NCI-H1694 (cell line): ENCODE measurements around the gene SELE.

Experiments used
- DNase-seq: peaks from one replicate; lab custom pipeline; 2025; lab: John Stamatoyannopoulos, UW

SELE gene

DNA sequence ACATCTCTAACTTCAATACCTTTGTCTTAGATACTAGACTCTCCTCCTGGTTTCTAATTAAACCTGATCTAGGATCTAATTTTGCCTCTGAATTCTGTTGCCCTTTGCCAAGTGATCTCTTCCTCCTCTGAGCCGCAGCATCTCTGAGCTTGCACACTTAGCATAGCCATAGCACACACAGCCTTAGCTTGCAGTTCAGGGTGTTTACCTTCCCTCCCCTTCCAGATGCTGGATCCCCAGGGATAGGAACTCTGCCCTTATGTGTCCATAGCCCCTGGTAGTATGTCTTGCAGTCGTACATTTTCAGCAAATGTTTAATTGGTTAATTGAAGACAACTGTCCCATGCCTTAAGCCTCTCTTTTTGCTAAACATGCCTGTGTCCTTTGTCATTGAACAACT lies 52.7 kb downstream of the SELE start:
- DNase-seq = no peak

DNA sequence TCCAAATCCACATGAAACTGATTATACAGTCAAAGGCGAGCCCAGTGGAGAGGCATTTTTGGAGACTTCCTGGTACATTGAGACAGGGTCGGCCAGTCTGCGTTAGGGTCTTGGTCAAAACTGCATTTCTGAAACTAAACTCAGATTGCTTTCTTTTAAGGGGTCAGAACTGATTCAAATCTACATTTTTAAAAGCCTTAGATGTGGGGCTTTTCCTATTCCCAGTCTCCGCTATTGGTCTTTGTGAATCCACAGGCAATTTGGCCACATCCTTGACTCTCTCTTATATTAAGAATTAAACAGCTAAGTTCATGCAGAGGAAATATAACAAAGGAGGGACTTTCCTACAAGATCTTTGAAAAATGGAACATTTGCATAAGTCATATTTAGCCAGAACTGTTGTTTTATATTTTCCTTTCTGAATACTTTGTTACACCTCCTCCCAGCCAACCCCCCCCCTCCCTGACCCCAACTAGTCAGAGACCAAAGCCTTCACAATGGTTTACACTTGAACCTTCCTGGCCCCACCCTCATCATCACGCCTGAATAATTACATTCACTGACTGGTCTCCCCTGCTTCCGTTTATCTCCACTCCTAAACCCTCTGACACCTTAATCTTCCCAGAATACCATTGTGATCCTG lies 53.4 kb downstream of the SELE start:
- no peak for DNase-seq

DNA sequence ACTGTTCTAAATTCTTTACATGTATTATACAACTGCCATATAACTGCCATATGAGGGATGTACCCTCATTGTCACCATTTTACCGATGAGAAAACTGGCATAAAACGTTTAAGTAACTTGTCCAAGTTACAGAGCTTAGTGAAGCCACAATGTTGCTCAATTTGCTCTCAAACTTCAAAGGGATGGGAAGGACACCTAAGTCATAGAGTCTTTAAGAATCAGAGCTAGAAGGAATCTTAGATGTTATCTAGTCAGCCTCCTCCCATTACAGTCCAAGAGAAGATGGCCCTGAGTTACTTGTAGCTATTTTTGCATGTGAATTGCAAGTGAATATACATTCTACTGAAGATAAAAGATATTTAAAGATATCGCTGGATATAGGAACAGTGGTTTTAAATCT lies 54.2 kb downstream of the SELE start:
- DNase-seq = no peak

DNA sequence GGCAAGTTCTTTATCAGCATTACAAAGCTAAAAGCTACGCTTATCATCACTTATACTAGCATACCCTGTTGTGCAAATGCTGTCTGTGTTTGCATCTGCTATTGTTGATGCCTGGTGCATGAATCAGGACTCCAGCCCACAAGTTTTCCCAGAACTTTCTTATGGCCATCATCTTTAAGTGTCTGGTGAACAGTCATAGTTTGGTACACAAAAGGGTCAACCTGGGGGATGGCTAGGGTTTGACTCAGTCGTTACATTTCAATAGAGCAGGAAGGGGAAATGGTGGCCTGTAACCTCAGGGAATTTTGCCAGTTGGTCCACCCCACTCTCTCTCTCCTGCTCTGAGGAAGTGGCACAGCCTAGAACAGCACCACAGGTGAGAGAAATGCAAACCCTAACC lies 57.9 kb downstream of the SELE start:
- no peak for DNase-seq
